NCI-H187 (cell line): ENCODE measurements around the gene IDH2.

ENCODE experiments used
- DNase-seq, 2 experiments: peaks; one replicate each; lab custom pipeline; 2025; lab: John Stamatoyannopoulos, UW

The IDH2 gene

GRCh38 chr15:90043530-90044010, 58.7 kb downstream of the IDH2 start:
- no peak for DNase-seq

GRCh38 chr15:90042766-90043529, 59.3 kb downstream of the IDH2 start:
- DNase-seq = no peak

GRCh38 chr15:90042356-90042755, 59.9 kb downstream of the IDH2 start:
- DNase-seq = no peak

- DNase-seq = no peak
Observed at GRCh38 chr15:90040618-90041017, 61.6 kb downstream of the IDH2 start.

- DNase-seq = no peak
Observed at GRCh38 chr15:90039996-90040395, 62.3 kb downstream of the IDH2 start.

GRCh38 chr15:90038632-90039095, 63.6 kb downstream of the IDH2 start:
- no peak for DNase-seq

- DNase-seq = no peak
Observed at GRCh38 chr15:90037961-90038631, 64.2 kb downstream of the IDH2 start.

- DNase-seq = no peak
Observed at GRCh38 chr15:90037511-90037860, 64.8 kb downstream of the IDH2 start.

GRCh38 chr15:90036806-90037510, 65.3 kb downstream of the IDH2 start:
- DNase-seq = no peak

GRCh38 chr15:90036343-90036742, 65.9 kb downstream of the IDH2 start:
- DNase-seq = no peak

GRCh38 chr15:90035840-90036230, 66.4 kb downstream of the IDH2 start:
- DNase-seq = no peak

GRCh38 chr15:90035095-90035839, 67.0 kb downstream of the IDH2 start:
- DNase-seq = no peak

GRCh38 chr15:90033448-90033847, 68.8 kb downstream of the IDH2 start:
- DNase-seq = no peak
